B cell (primary cell): Measurements from ENCODE around the gene ZNF22. TPM values are rescaled to one million over a fixed set of nuclear protein-coding genes. Genes with fewer than 3 reads are reported as not detected.

Source experiments
- ATAC-seq: fragments of 200-7000 bp; cut with Tn5 transposase; one replicate; pipeline ENCODE4 v1.10.0; 2021; ENCODE audit warnings: low read depth, mild to moderate bottlenecking, moderate number of reproducible peaks, moderate library complexity
- CTCF ChIA-PET: fragments of 350-600 bp; sonication (Branson Sonifier 250); formaldehyde crosslinking; loops from one replicate; lab custom pipeline; 2021; ENCODE audit warnings: antibody characterized with exemption, inconsistent platforms; lab: Charles Lee
- POLR2A ChIA-PET: fragments of 350-600 bp; sonication (Branson Sonifier 250); formaldehyde crosslinking; loops from one replicate; lab custom pipeline; 2021; ENCODE audit warnings: antibody characterized with exemption; lab: Charles Lee
- DNase-seq: peaks from one replicate; pipeline ENCODE4 v3.0.0; 2013
- H2AFZ ChIP-seq: 2 replicates; pipeline ENCODE4 v1.6.1; 2012; ENCODE audit warnings: mild to moderate bottlenecking, low read depth, low read length; ENCODE audit not compliant: insufficient read depth, poor library complexity, severe bottlenecking
- H3K27ac ChIP-seq, 2 donors: 1 replicate in 1 of 2; 2 replicates in 1 of 2; pipeline ENCODE4 v1.5.1; 2012 to 2013; ENCODE audit warnings: low read length in 2 of 2, mild to moderate bottlenecking in 2 of 2, moderate library complexity in 1 of 2
- H3K27me3 ChIP-seq, 4 experiments: fragments of 200-600 bp in 1 of 4; sonication (generic) in 1 of 4; replicated peaks in 1 of 4; 1 replicate in 2 of 4; 2 replicates in 2 of 4; pipeline versions ENCODE4 v1.6.1 to v1.7.0; 2013 to 2016; ENCODE audit warnings: low read length in 3 of 4, mild to moderate bottlenecking in 2 of 4, mixed read lengths in 1 of 4, moderate library complexity in 1 of 4; ENCODE audit not compliant: insufficient read depth in 4 of 4, control insufficient read depth in 3 of 4; ENCODE audit errors: control extremely low read depth in 1 of 4
- H3K36me3 ChIP-seq, 2 experiments: replicated peaks in 1 of 2; 1 replicate in 1 of 2; 2 replicates in 1 of 2; pipeline versions ENCODE4 v1.6.1 to v1.7.1; 2013; ENCODE audit warnings: low read length in 1 of 2; ENCODE audit not compliant: insufficient read depth in 2 of 2, control insufficient read depth in 1 of 2; ENCODE audit errors: control extremely low read depth in 1 of 2, extremely low read depth in 1 of 2
- H3K4me1 ChIP-seq, 2 donors: fragments of 200-600 bp in 1 of 2; sonication (generic) in 1 of 2; 1 replicate in 1 of 2; 2 replicates in 1 of 2; pipeline versions ENCODE4 v1.5.1 to v1.6.1; 2013 to 2017; ENCODE audit warnings: low read length in 2 of 2; ENCODE audit not compliant: control insufficient read depth in 2 of 2, insufficient read depth in 2 of 2
- H3K4me2 ChIP-seq: replicated peaks from 2 replicates; pipeline ENCODE3; 2012; ENCODE audit warnings: mild to moderate bottlenecking, low read depth, low read length; ENCODE audit not compliant: poor library complexity, severe bottlenecking
- H3K4me3 ChIP-seq, 5 experiments: fragments of 200-600 bp in 1 of 5; sonication (generic) in 1 of 5; 1 replicate in 3 of 5; 2 replicates in 2 of 5; pipeline versions ENCODE4 v1.5.1 to v1.7.0; 2011 to 2016; ENCODE audit warnings: low read length in 4 of 5, mild to moderate bottlenecking in 4 of 5, low read depth in 2 of 5, control low read depth in 1 of 5, moderate library complexity in 1 of 5; ENCODE audit not compliant: insufficient read depth in 1 of 5; ENCODE audit errors: control extremely low read depth in 1 of 5, extremely low read depth in 1 of 5
- H3K79me2 ChIP-seq: fragments of 200-600 bp; sonication (generic); one replicate; pipeline ENCODE4 v1.6.0; 2016; ENCODE audit warnings: low read length; ENCODE audit not compliant: control insufficient read depth, insufficient read depth
- H3K9ac ChIP-seq: fragments of 200-600 bp; sonication (generic); 2 replicates; pipeline ENCODE4 v1.6.1; 2017; ENCODE audit warnings: mild to moderate bottlenecking, low read length, moderate library complexity
- H3K9me3 ChIP-seq, 3 donors: one replicate each; pipeline versions ENCODE4 v1.6.1 to v1.7.1; 2013; ENCODE audit warnings: low read length in 2 of 3; ENCODE audit not compliant: control insufficient read depth in 2 of 3, insufficient read depth in 1 of 3; ENCODE audit errors: control extremely low read depth in 1 of 3
- H4K20me1 ChIP-seq: 2 replicates; pipeline ENCODE4 v1.6.0; 2012; ENCODE audit warnings: mild to moderate bottlenecking, low read length; ENCODE audit not compliant: insufficient read depth, control insufficient read depth, poor library complexity, severe bottlenecking
- H3K27ac Mint-ChIP-seq: one replicate; pipeline ENCODE4 v1.8.0; 2021; ENCODE audit warnings: mixed read lengths
- H3K27me3 Mint-ChIP-seq: one replicate; pipeline ENCODE4 v1.8.0; 2021; ENCODE audit warnings: mixed read lengths
- H3K4me1 Mint-ChIP-seq: one replicate; pipeline ENCODE4 v1.8.0; 2021; ENCODE audit warnings: mixed read lengths
- H3K4me3 Mint-ChIP-seq: one replicate; pipeline ENCODE4 v1.8.0; 2021; ENCODE audit warnings: mixed read lengths
- H3K9me3 Mint-ChIP-seq: one replicate; pipeline ENCODE4 v1.8.0; 2022; ENCODE audit warnings: mixed read lengths; ENCODE audit not compliant: insufficient read depth
- EZH2 ChIP-seq: IDR thresholded peaks from 2 replicates; pipeline ENCODE4 v1.6.1; 2012; ENCODE audit warnings: borderline replicate concordance, low read depth, mild to moderate bottlenecking, moderate library complexity, low read length; ENCODE audit not compliant: insufficient read depth, poor library complexity, severe bottlenecking
- WGBS: methylation state at CpG from one replicate; pipeline ENCODE4 v1.1.5; 2013; ENCODE audit warnings: missing lambda C conversion rate; ENCODE audit not compliant: insufficient coverage; 5-methylcytosine and 5-hydroxymethylcytosine counted together
- intact Hi-C: fragments of 100-400 bp; cut with micrococcal nuclease; formaldehyde crosslinking; loops from one replicate; pipeline ENCODE4 v1.10.0; 2022
- polyA plus RNA-seq: library from polyadenylated mRNA; depleted of rRNA; stranded (reverse); fragments of >200 nt; gene quantifications from 2 replicates; pipeline ENCODE4 v1.2.3, GENCODE V29; 2012
- total RNA-seq, 2 donors: library from RNA; stranded (reverse); fragments of 120-200 nt in 1 of 2; gene quantifications; 1 replicate in 1 of 2; 2 replicates in 1 of 2; pipeline versions ENCODE4 v1.2.3 to v1.2.4, GENCODE V29; 2013 to 2022
- TF ChIP-seq, protein P1 (sequence below): fragments of 200-600 bp; IDR thresholded peaks from one replicate; pipeline ENCODE4 v1.8.0; 2022; ENCODE audit warnings: antibody characterized with exemption, mild to moderate bottlenecking

Gene ZNF22
- total and polyA plus RNA-seq, 2 donors (not counting 1 experiment from before 2014, with no cell fraction given): 7.7 to 31.4 TPM

DNA sequence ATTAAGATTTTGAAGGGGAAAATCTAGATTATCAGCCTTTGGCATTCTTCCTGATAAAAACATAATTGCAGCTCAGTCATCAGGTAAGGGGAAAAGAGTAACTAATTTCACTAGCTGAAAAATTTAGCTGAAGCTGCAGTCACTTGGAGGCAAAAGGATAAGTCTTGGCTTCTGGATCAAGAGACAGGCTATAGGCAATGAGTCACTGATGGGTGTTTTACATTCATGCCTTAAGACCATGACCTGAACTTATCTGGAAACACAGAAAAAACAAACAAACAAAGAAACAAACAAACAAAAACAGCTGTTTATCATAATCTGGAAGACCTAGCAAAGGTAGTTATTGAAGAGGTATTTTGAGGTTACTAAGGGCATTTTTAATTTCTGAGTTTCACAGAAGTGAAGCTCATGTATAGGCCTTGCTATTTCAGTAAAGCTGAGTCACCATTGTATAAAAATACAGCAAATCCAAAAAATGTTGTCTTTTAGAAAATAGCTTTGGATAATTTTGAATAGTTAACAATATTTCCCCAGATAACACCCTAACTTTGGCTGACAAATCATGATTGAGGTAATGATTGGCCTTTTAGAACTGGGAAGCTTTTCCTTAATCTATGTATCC is 40.3 kb downstream of the ZNF22 start:
- H3K27me3 ChIP-seq: peaks cover 0 to 2% (median 0%) of the 10 kb centered on the region in 4 experiments
- H3K4me2 ChIP-seq: no peak overlapping the region
- Mint-ChIP-seq H3K27me3 (peaks cover 10% of the 10 kb centered on the region), H3K9me3 (no peaks in the 10 kb centered on the region), H3K4me3 (no peak overlapping the region), H3K4me1 (no peaks in the 10 kb centered on the region), H3K27ac (no peak overlapping the region)
- no peak for TF ChIP-seq EZH2
- TF ChIP-seq, protein P1, sequence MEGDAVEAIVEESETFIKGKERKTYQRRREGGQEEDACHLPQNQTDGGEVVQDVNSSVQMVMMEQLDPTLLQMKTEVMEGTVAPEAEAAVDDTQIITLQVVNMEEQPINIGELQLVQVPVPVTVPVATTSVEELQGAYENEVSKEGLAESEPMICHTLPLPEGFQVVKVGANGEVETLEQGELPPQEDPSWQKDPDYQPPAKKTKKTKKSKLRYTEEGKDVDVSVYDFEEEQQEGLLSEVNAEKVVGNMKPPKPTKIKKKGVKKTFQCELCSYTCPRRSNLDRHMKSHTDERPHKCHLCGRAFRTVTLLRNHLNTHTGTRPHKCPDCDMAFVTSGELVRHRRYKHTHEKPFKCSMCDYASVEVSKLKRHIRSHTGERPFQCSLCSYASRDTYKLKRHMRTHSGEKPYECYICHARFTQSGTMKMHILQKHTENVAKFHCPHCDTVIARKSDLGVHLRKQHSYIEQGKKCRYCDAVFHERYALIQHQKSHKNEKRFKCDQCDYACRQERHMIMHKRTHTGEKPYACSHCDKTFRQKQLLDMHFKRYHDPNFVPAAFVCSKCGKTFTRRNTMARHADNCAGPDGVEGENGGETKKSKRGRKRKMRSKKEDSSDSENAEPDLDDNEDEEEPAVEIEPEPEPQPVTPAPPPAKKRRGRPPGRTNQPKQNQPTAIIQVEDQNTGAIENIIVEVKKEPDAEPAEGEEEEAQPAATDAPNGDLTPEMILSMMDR: no peak
- ChIA-PET CTCF (no interaction called here), POLR2A (no interaction called here)
- H3K9ac ChIP-seq: no peak overlapping the region
- H2AFZ ChIP-seq: no peak overlapping the region
- intact Hi-C loops: no loop called here
- H4K20me1 ChIP-seq: no peaks in the 10 kb centered on the region
- ATAC-seq (no peak), DNase-seq (no peak)
- no peak overlapping the region for H3K27ac ChIP-seq
- H3K4me1 ChIP-seq: no peaks in the 10 kb centered on the region
- H3K4me3 ChIP-seq: no peak overlapping the region
- no peaks in the 10 kb centered on the region for H3K36me3 ChIP-seq
- H3K79me2 ChIP-seq: no peaks in the 10 kb centered on the region
- H3K9me3 ChIP-seq: no peaks in the 10 kb centered on the region

DNA sequence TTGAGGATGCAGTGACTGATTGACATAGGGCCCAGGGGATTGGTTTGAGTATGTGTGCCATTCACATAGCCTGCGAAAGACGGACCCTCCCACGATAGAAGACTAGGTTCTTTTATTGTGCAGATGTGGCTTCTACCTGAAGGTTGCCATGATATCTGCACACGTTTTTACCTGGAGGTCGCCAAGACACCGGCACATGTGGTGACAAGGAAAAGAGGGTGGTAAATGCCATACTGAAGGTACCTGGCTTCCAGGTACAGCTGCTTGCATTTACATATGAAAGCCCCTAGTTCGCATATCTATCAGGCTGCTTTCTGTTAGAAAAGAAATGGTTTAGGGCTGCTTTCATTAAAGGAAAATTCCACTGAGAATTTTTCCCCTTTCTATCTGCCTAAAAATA is 43.6 kb downstream of the ZNF22 start:
- Mint-ChIP-seq H3K4me1 (no peaks in the 10 kb centered on the region), H3K4me3 (no peak overlapping the region), H3K27me3 (no peaks in the 10 kb centered on the region), H3K27ac (no peak overlapping the region), H3K9me3 (peaks cover 2% of the 10 kb centered on the region)
- 94% methylated on average over 6 of the region's 7 CpGs for WGBS
- no peak overlapping the region for H3K4me2 ChIP-seq
- no peak for DNase-seq
- TF ChIP-seq EZH2: no peak
- TF ChIP-seq, protein P1: no peak
- CTCF ChIA-PET: no interaction called here
- peaks cover 0 to 7% (median 0%) of the 10 kb centered on the region in 3 donors for H3K9me3 ChIP-seq
- H3K4me1 ChIP-seq: no peaks in the 10 kb centered on the region
- no peaks in the 10 kb centered on the region for H3K36me3 ChIP-seq
- H3K27ac ChIP-seq: no peak overlapping the region
- no peak overlapping the region for H3K4me3 ChIP-seq
- no peaks in the 10 kb centered on the region for H4K20me1 ChIP-seq
- POLR2A ChIA-PET: no interaction called here
- no peaks in the 10 kb centered on the region for H3K79me2 ChIP-seq
- no peak overlapping the region for H2AFZ ChIP-seq
- no peak overlapping the region for H3K9ac ChIP-seq
- ATAC-seq: no peak
- H3K27me3 ChIP-seq: no peaks in the 10 kb centered on the region
- intact Hi-C loops: no loop called here
